HT1080 (cell line): ENCODE results near the gene UBD. TPM values are rescaled to one million over a fixed set of nuclear protein-coding genes. Genes with fewer than 3 reads are reported as not detected.

Experiments
- DNase-seq: peaks from one replicate; pipeline ENCODE4 v3.0.0-alpha.2; 2015; ENCODE audit warnings: low read depth
- total RNA-seq: library from RNA; depleted of rRNA; stranded (reverse); fragments of >200 nt; shearing (Covaris generic); gene quantifications from 2 replicates; pipeline ENCODE4 v1.2.3, GENCODE V29; 2014

The UBD gene
- total RNA-seq, 1 experiment from 2014 or later = not detected

- DNase-seq = no peak
Measured at GRCh38 chr6:29561606-29562181, 2.2 kb upstream of the UBD start.

DNA sequence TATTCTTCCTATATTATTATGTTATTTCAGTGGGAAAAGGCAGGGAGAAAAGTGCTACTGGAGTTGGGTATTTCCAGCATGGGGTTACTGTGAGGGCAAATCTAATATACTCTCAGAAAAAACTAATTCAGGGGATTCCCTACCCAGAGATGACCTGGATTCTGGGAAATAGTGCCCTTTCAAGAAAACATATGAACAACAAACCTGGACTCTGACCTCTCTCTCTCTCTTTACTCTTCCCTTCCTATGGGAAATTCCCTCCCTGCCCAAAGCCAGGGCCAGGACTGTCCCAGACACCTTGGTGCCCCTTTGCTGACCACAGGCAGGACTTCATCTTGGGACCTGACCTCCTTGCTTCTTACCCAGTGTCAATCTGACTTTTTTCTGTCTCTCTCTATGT is 1.6 kb upstream of the UBD start:
- DNase-seq = no peak

DNA sequence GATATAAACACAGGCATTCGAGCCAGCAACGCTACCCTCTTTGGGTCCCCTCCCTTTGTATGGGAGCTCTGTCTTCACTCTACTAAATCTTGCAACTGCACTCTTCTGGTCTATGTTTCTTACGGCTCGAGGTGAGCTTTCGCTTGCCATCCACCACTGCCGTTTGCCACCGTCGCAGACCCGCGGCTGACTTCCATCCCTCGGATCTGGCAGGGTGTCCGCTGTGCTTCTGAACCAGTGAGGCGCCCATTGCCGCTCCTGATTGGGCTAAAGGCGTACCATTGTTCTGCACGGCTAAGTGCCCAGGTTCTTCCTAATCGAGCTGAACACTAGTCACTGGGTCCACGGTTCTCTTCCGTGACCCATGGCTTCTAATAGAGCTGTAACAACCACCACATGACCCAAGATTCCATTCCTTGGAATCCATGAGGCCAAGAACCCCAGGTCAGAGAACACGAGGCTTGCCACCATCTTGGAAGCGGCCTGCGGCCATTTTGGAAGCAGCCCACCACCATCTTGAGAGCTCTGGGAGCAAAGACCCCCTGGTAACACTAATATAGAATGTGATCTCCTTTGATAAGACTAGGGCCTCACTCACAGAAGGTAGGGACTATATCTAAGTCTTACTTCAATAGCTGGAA is 973 bp downstream of the UBD start:
- no peak for DNase-seq

DNA sequence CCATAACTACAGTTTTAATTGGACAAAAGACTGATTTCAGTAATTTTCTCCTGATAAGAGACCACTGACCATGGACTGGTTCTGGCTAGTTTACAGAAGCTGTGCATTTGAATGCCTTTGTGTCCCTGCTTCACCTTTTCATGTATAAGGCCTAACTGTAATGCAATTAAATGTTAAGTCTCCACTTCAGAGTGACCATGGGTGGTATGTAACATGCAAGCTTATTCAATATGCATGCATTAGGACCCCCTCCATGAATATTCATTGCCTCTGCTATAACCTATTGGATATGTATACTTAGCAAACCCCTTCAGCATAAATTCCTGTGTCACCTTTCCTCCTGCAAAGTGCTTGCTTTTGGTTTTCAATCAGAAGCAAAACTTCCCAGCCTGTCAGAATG is 2.2 kb downstream of the UBD start:
- DNase-seq = no peak

DNA sequence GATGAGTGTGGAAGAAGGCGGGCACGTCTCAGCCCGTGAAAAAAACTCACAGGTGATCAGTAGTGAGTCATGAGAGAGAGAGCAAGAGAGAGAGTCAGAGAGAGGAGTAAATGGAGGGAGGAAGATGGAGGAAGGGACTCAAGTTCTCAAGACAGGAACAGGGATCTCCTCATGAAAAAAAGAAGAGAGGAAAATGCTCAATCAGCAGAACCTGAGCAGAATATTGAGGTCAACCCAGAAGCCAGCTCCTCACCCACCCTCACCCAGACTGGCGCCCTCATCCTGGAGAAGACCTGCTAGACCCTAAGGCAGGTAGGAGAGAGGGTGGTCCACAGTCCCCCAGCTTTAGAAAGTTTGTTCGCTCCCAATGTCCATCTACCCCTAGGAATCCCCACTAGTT is 4.8 kb downstream of the UBD start:
- DNase-seq = no peak

DNA sequence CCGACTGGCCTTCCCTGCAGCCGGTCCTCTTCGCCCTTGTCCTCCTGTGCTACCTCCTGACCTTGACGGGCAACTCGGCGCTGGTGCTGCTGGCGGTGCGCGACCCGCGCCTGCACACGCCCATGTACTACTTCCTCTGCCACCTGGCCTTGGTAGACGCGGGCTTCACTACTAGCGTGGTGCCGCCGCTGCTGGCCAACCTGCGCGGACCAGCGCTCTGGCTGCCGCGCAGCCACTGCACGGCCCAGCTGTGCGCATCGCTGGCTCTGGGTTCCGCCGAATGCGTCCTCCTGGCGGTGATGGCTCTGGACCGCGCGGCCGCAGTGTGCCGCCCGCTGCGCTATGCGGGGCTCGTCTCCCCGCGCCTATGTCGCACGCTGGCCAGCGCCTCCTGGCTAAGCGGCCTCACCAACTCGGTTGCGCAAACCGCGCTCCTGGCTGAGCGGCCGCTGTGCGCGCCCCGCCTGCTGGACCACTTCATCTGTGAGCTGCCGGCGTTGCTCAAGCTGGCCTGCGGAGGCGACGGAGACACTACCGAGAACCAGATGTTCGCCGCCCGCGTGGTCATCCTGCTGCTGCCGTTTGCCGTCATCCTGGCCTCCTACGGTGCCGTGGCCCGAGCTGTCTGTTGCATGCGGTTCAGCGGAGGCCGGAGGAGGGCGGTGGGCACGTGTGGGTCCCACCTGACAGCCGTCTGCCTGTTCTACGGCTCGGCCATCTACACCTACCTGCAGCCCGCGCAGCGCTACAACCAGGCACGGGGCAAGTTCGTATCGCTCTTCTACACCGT is 6.1 kb downstream of the UBD start:
- no peak for DNase-seq

GRCh38 chr6:29552512-29553051 is 7.0 kb downstream of the UBD start:
- DNase-seq = peak; percentile 16

DNA sequence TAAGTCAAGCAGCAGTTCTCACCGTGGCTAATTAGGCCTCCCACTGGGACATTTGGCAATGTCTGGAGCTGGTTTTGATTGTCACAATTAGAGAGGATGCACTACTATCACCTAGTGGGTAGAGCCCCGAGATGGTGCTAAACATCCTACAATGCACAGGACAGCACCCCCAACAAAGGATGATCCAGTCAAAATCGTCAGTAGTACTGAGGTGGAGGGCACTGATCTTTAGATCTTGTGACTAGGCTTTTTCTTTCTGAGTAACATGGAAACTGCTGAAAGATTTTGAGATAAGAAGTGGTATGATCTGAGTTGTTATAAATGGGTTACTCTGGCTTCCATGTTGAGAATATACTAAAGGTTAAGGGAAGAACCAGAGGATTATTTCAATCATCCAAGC is 12.0 kb downstream of the UBD start:
- no peak for DNase-seq

- no peak for DNase-seq
Measured at GRCh38 chr6:29537714-29538403, 21.7 kb downstream of the UBD start.

GRCh38 chr6:29532320-29532951 is 27.1 kb downstream of the UBD start:
- no peak for DNase-seq

DNA sequence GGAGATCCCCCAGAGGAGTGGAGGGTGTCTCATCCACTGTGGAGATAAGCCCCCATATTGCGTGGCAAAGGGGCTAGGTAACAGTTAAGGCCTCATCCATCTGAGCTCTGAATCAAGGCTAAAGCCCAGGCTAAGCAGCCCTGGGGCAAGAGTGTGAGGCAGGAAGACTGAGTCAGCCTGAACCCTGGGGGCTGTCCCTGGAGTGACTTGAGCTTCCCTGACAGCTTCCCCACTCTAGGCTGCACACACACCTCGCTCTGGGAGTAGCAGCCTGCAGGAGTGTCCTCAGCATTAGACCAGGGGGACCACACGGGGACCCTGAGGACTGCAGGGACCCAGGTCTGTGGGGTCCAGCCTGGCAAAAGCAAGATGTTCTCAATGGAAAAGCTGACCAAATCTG is 27.9 kb downstream of the UBD start:
- peak; percentile 44 for DNase-seq

DNA sequence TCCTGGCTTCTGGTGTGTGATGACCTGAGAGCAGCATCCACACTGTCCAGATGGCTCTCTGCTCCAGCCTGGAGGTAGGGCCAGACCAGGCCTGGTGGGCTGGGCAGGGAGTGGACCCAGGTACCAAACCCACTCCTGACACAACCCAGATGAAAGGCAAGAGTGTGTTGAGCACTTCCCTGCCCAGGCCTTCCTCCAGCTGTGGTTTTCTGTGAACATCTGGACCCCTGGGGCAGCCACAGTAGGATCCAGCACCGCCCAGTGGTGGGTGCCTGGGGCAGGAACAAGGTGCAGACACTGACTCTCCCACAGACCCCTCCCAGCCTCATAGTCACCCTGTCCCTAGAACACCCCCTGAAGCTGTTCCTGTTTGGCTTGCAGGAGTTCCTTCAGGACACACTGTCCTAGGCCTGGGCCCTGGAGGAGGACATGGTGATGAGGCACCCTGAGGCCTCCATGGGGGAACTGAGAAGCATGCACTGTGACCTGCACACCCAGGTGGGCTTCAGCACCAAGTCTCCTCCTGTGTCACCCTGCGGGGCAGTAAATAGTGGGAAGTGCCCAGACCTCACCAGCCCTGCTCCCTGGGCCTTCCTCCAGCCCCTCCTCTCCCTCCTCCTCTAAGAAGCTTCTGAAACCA is 28.7 kb downstream of the UBD start:
- DNase-seq = no peak

GRCh38 chr6:29529956-29530355 is 29.6 kb downstream of the UBD start:
- no peak for DNase-seq

DNA sequence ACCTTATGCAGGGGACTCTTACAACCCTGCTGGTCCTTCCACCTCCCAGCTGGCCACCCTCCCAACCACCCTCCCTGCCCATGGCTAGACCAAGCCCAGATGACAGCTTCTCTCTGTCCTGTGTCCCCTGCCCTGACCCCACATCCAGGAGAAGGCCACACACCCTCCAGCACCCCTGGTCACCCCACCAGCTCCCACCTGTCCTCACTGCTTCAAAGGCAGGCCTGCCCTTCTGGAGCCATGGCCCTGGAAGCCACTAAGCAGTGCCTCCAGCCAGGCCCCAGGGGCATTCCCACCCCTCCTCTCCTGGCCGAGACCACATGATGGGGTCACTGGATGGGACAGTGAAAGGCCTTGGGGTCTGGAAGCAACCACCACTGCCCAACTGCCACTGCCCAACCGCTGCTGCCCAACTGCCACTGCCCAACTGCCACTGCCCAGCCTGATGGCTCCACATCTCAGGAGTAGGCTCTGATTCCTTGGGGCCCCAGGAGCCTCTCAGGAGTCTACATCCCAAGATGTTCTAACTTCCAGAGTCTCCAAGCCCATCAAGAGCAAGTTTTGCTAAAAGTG is 30.5 kb downstream of the UBD start:
- no peak for DNase-seq

GRCh38 chr6:29528300-29528931 is 31.1 kb downstream of the UBD start:
- DNase-seq = no peak

DNA sequence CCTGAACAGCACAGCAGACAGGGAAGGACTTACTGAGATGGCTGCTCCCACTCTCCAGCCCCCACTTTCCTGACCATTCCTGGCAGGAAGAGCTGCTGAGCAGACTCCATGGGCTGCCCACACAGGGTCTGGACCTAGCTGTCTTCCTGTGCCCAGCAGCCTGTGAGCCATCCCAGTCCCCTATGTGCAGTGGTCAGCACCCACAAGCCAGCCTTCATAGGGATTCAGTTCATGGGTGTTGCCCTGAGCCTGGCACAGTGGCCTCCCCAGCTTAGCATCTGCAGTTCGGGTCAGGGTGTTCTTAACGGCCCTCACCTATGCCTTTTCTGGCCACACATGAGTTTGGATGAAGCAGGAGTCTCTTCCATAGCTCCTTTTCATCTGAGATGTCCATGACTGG is 32.0 kb downstream of the UBD start:
- no peak for DNase-seq

DNA sequence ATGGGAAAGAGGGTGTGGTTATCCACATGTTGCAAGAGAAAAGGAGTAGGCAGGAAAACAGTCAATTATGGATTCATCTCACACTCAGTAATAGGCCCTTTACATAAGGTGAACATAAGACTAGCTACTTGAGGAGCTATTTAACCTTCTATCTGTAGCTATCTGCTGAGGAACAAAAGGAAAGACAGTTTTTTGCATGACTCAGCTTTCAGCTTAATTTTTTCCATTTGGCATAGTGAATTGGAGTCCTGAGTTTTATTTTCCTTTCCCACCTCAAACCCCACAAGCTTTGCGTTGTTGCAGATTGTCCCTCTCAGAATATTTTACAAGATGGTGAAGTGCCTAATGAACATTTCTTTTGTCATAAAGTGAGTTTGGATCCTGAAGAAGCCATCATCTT is 32.4 kb downstream of the UBD start:
- DNase-seq = no peak

- no peak for DNase-seq
Measured at GRCh38 chr6:29525311-29525639, 34.3 kb downstream of the UBD start.

- no peak for DNase-seq
Measured at GRCh38 chr6:29524444-29525310, 34.9 kb downstream of the UBD start.
